RWPE1 (cell line): ENCODE measurements around the gene CFAP91.

ENCODE experiments used
- CTCF ChIA-PET: fragments of 350-600 bp; sonication (Branson Sonifier 250); formaldehyde crosslinking; extraction: SDS; loops from one replicate; lab custom pipeline; 2021; lab: Yijun Ruan, JAX
- POLR2A ChIA-PET: fragments of 400-600 bp; formaldehyde crosslinking; extraction: SDS; loops from one replicate; lab custom pipeline; 2020; ENCODE audit warnings: antibody characterized with exemption; ENCODE audit not compliant: low non-redundant PET; lab: Yijun Ruan, JAX
- DNase-seq: peaks from one replicate; pipeline ENCODE4 v3.0.0; 2012; ENCODE audit warnings: low spot score
- H3K27ac ChIP-seq: fragments of 450-650 bp; 2 replicates; pipeline ENCODE4 v1.5.1; 2017
- TF ChIP-seq, protein P1 (sequence below): fragments of 450-650 bp; conservative IDR thresholded peaks from 2 replicates; pipeline ENCODE4 v1.5.1; 2017; ENCODE audit warnings: low read depth, mild to moderate bottlenecking

Gene CFAP91

DNA sequence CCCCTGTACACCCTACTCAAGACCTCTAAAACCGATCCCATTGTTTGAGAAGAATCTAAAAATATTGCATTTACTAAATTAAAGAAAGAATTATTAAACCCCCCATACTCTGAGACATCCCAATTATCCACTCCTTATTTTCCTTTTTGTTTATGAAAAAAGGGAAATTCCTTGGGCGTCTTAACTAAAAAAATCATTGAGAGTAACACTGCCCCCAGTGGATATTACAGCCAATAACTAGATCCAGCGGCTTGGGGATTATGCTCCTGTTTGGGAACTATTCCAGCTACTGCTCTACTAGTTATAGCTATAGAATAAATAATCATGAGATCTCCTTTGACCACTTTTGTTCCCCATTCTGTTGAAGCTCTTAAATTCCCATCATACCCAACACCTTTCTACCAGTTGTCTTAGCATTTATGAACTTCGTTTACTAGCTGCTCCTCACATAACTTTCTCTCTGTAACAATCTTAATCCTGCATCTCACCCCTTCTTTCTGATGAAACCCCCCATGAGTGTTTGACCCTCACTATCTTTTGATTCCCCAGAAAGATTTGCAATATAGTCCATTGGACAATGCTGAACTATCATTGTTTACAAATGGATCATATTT is 12.7 kb upstream of the CFAP91 start:
- CTCF ChIA-PET = interaction anchor here (0.6 to 0.7 kb wide), 3 partner anchors 253 to 727 kb away, joined by 3 to 4 read pairs (median 4); no protein-coding TSS in a partner anchor
- peak; percentile 20 for DNase-seq
- POLR2A ChIA-PET = no interaction called here
- TF ChIP-seq, protein P1, sequence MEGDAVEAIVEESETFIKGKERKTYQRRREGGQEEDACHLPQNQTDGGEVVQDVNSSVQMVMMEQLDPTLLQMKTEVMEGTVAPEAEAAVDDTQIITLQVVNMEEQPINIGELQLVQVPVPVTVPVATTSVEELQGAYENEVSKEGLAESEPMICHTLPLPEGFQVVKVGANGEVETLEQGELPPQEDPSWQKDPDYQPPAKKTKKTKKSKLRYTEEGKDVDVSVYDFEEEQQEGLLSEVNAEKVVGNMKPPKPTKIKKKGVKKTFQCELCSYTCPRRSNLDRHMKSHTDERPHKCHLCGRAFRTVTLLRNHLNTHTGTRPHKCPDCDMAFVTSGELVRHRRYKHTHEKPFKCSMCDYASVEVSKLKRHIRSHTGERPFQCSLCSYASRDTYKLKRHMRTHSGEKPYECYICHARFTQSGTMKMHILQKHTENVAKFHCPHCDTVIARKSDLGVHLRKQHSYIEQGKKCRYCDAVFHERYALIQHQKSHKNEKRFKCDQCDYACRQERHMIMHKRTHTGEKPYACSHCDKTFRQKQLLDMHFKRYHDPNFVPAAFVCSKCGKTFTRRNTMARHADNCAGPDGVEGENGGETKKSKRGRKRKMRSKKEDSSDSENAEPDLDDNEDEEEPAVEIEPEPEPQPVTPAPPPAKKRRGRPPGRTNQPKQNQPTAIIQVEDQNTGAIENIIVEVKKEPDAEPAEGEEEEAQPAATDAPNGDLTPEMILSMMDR = peak; percentile 57
- no peak overlapping the region for H3K27ac ChIP-seq

DNA sequence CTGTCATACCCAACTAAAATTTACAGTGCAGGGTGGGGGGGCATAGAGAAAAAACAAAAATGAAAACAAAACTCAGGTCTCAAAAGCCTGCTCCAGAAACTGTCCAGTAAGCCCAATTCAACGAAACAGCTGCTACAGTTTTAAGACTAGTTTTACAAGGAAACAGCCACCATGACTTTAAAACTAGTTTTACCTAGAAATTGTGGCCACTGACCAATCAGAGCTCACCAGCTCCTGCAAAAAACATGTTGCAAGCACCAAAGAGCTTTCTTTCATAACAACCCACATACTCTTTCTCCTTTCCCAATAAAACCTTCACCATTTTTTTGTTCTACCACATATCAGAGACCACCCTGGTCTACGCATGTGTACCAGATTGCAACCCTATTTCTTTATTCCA is 7.3 kb upstream of the CFAP91 start:
- ChIA-PET POLR2A (no interaction called here), CTCF (interaction anchor here (0.6 kb wide), 2 partner anchors 125 to 687 kb away, joined by 3 to 8 read pairs; no protein-coding TSS in a partner anchor)
- no peak for DNase-seq
- no peak overlapping the region for H3K27ac ChIP-seq
- TF ChIP-seq, protein P1 = no peak

- H3K27ac ChIP-seq = no peak overlapping the region
- ChIA-PET POLR2A (no interaction called here), CTCF (interaction anchor here (0.8 kb wide), 1 partner anchor 61 kb away, joined by 3 read pairs; no protein-coding TSS in a partner anchor)
- TF ChIP-seq, protein P1 = no peak
- no peak for DNase-seq
These were observed 5.4 kb upstream of the CFAP91 start for GRCh38 chr3:119697394-119697793.

- POLR2A ChIA-PET = no interaction called here
- CTCF ChIA-PET = interaction anchor here (0.7 kb wide), 1 partner anchor 10 kb away, joined by 4 read pairs; no protein-coding TSS in a partner anchor
- H3K27ac ChIP-seq = no peak overlapping the region
- TF ChIP-seq, protein P1 = no peak
- no peak for DNase-seq
These were observed 2.4 kb upstream of the CFAP91 start for GRCh38 chr3:119700269-119700919.

DNA sequence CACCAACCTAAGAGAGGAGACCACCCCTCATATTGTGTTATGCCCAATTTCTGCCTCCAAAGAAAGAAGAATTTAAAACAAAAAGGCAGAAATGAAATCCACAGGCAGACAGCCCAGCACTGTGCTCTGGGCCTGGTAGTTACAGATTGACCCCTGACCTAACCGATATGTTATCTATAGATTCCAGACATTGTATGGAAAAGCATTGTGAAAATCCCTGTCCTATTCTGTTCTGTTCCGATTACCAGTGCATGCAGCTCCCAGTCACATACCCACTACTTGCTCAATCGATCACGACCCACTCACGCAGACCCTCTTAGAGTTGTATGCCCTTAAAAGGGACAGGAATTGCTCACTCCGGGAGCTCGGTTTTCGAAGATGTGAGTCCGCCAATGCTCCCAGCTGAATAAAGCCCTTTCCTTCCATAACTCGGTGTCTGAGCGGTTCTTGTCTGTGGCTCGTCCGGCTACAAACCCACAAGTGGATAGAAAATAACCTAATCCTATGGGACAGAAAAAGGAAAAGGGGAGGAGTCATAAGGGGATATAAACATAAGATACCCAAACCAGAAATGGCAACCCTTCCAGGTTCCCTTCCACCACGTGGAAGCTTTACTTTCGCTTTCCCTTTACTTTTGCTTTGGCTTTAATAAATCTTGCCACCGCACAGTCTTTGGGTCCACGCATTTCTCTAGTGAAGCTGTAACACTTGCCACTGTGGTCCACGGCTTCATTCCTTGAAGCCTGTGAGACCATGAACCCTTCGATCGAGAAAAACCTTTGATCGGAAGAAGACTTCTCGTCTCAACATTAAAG is 1.7 kb upstream of the CFAP91 start:
- ChIA-PET POLR2A (no interaction called here), CTCF (interaction anchor here (0.7 kb wide), 1 partner anchor 10 kb away, joined by 4 read pairs; no protein-coding TSS in a partner anchor)
- TF ChIP-seq, protein P1 = no peak
- H3K27ac ChIP-seq = no peak overlapping the region
- no peak for DNase-seq

DNA sequence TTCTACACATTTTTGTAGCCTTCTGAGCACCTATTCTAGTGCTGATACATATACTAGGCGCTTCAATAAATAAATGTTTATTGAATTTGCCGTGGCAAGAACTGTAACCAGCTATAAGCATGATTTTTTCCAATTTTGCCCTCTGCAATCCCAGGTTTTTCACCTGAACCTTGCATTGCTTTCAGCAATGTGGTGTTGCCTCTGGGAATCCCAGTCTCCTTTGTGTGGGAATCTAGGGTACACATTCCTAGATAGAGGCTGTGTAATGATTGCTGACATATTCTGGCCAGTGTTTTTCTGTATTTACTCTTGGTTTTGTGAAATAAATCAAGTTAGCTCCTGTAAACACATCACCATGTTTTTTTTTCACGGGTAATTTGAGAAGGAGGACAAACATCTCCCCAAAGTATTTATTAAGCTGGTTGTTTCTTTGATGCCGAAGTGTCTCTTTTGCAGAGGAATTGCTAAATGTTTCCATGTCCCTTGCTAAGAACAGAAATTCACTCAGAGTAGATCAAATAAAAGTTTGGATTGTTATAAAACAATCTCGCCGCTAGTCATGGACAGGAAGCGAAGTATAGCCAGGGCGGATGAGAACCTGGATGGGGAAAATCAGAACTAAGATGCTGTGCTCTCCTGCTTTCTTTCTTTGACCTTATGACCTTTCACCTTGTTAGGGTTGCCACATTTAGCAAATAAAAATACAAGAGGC is 1.2 kb downstream of the CFAP91 start:
- H3K27ac ChIP-seq = no peak overlapping the region
- no peak for DNase-seq
- TF ChIP-seq, protein P1 = no peak
- ChIA-PET POLR2A (no interaction called here), CTCF (no interaction called here)
